HepG2 (cell line): ENCODE results near the gene YEATS4. TPM values are rescaled to one million over a fixed set of nuclear protein-coding genes. Genes with fewer than 3 reads are reported as not detected.

Source experiments
- ATAC-seq: fragments of 200-7000 bp; cut with Tn5 transposase; 3 replicates; pipeline ENCODE4 v1.9.1; 2020; ENCODE audit warnings: mild to moderate bottlenecking, moderate library complexity
- BruUV-seq: library from RNA; stranded (reverse); fragments of 400-500 nt; replicated peaks from 2 replicates; lab custom pipeline; 2021; lab: Mats Ljungman, UMichigan
- CTCF ChIA-PET: fragments of 300-600 bp; formaldehyde crosslinking; extraction: SDS; loops from one replicate; lab custom pipeline; 2021; ENCODE audit warnings: low total read pairs, inconsistent platforms, low intra/inter-chr PET ratio; lab: Yijun Ruan, JAX
- POLR2A ChIA-PET: fragments of 350-600 bp; sonication (Branson Sonifier 250); formaldehyde crosslinking; loops from one replicate; lab custom pipeline; 2020; ENCODE audit warnings: antibody characterized with exemption, inconsistent platforms; lab: Yijun Ruan, JAX
- DNase-seq: peaks from one replicate; pipeline ENCODE4 v3.0.0-alpha.2; 2015; ENCODE audit warnings: low spot score
- FAIRE-seq: peaks from 3 replicates; lab custom pipeline; 2011; peaks lifted over from hg19 to GRCh38; lab: Jason Lieb, UNC
- H2AFZ ChIP-seq: one replicate; pipeline ENCODE4 v1.6.1; 2011; ENCODE audit warnings: low read length, inconsistent platforms
- H3K27ac ChIP-seq: fragments of 300-600 bp; 3 replicates; pipeline ENCODE4 v1.8.0; 2011; ENCODE audit warnings: mixed run types, mild to moderate bottlenecking, mixed read lengths, low read length, inconsistent platforms; ENCODE audit not compliant: insufficient read depth; ENCODE audit errors: extremely low read length
- H3K27me3 ChIP-seq, 2 experiments: fragments of 200-600 bp in 1 of 2; 2 replicates in 1 of 2; 3 replicates in 1 of 2; pipeline versions ENCODE4 v1.6.0 to v1.8.0; 2011; ENCODE audit warnings: low read length in 2 of 2, mild to moderate bottlenecking in 2 of 2, moderate library complexity in 2 of 2, inconsistent platforms in 1 of 2; ENCODE audit not compliant: insufficient read depth in 2 of 2, control insufficient read depth in 1 of 2
- H3K36me3 ChIP-seq, 2 experiments: fragments of 200-600 bp in 1 of 2; replicated peaks in 1 of 2; 2 replicates in 1 of 2; 3 replicates in 1 of 2; pipeline versions ENCODE4 v1.5.1 to v1.8.0; 2011; ENCODE audit warnings: low read length in 2 of 2, inconsistent platforms in 1 of 2; ENCODE audit not compliant: insufficient read depth in 2 of 2, control insufficient read depth in 1 of 2
- H3K4me1 ChIP-seq: 2 replicates; pipeline ENCODE4 v1.5.1; 2012; ENCODE audit warnings: low read length, inconsistent platforms; ENCODE audit not compliant: insufficient read depth
- H3K4me2 ChIP-seq: 2 replicates; pipeline ENCODE4 v1.6.0; 2011; ENCODE audit warnings: low read depth, low read length, inconsistent platforms
- H3K4me3 ChIP-seq, 3 experiments: fragments of 200-600 bp in 1 of 3; sonication (generic), shearing (Covaris generic) in 1 of 3; replicated peaks in 1 of 3; 2 replicates each; pipeline ENCODE4 v1.5.1; 2011 to 2016; ENCODE audit warnings: low read length in 3 of 3, inconsistent platforms in 2 of 3, low read depth in 2 of 3, mild to moderate bottlenecking in 2 of 3, control low read depth in 1 of 3, mixed read lengths in 1 of 3; ENCODE audit not compliant: insufficient read depth in 1 of 3
- H3K79me2 ChIP-seq: one replicate; pipeline ENCODE4 v1.6.1; 2011; ENCODE audit warnings: low read length, inconsistent platforms; ENCODE audit not compliant: insufficient read depth
- H3K9ac ChIP-seq: 2 replicates; pipeline ENCODE4 v1.6.0; 2011; ENCODE audit warnings: mild to moderate bottlenecking, low read depth, low read length, inconsistent platforms; ENCODE audit not compliant: insufficient read depth
- H3K9me3 ChIP-seq: 2 replicates; pipeline ENCODE4 v1.5.1; 2012; ENCODE audit warnings: mild to moderate bottlenecking, low read length
- H4K20me1 ChIP-seq: 2 replicates; pipeline ENCODE4 v1.6.0; 2011; ENCODE audit warnings: inconsistent platforms, mild to moderate bottlenecking, low read length, moderate library complexity; ENCODE audit not compliant: insufficient read depth
- ATF1 ChIP-seq: IDR thresholded peaks from 2 replicates; pipeline ENCODE4 v1.6.1; 2016; ENCODE audit warnings: mild to moderate bottlenecking, control low read depth
- CCAR2 ChIP-seq: fragments of 200-400 bp; formaldehyde crosslinking; optimal IDR thresholded peaks from 2 replicates; pipeline ENCODE3; 2018; ENCODE audit warnings: low read depth, mild to moderate bottlenecking, low read length, moderate library complexity
- EHMT2 ChIP-seq: fragments of 200-600 bp; sonication (generic); IDR thresholded peaks from 2 replicates; pipeline ENCODE4 v1.7.0; 2017; ENCODE audit warnings: antibody characterized with exemption, low read depth, low read length, borderline replicate concordance
- ETV6 ChIP-seq: sonication (generic); formaldehyde crosslinking; conservative IDR thresholded peaks from 2 replicates; pipeline ENCODE4 v1.4.0; 2020; ENCODE audit warnings: missing genetic modification reagents
- HES4 ChIP-seq: sonication (generic); formaldehyde crosslinking; IDR thresholded peaks from 2 replicates; pipeline ENCODE4 v1.9.0; 2021; ENCODE audit warnings: mild to moderate bottlenecking, missing genetic modification reagents, borderline replicate concordance
- HOXA3 ChIP-seq: sonication (generic); formaldehyde crosslinking; IDR thresholded peaks from 2 replicates; pipeline ENCODE4 v1.5.0; 2020; ENCODE audit warnings: missing genetic modification reagents
- MAF1 ChIP-seq: sonication (generic); formaldehyde crosslinking; IDR thresholded peaks from 2 replicates; pipeline ENCODE4 v1.5.0; 2020; ENCODE audit warnings: missing genetic modification reagents, borderline replicate concordance
- MBD4 ChIP-seq: IDR thresholded peaks from 2 replicates; pipeline ENCODE4 v1.6.1; 2012; ENCODE audit warnings: low read length, inconsistent platforms, borderline replicate concordance
- NCOA5 ChIP-seq: sonication (generic); formaldehyde crosslinking; IDR thresholded peaks from 2 replicates; pipeline ENCODE4 v1.4.0; 2020; ENCODE audit warnings: missing genetic modification reagents
- NFIB ChIP-seq: sonication (generic); formaldehyde crosslinking; IDR thresholded peaks from 2 replicates; pipeline ENCODE4 v1.9.0; 2021; ENCODE audit warnings: missing genetic modification reagents, mild to moderate bottlenecking, borderline replicate concordance
- PHF20 ChIP-seq: sonication (generic); formaldehyde crosslinking; IDR thresholded peaks from 2 replicates; pipeline ENCODE4 v1.5.0; 2020; ENCODE audit warnings: mild to moderate bottlenecking, missing genetic modification reagents
- POLR2G ChIP-seq: fragments of 200-400 bp; formaldehyde crosslinking; IDR thresholded peaks from 2 replicates; pipeline ENCODE4 v1.6.1; 2018; ENCODE audit warnings: mild to moderate bottlenecking, low read depth, low read length, moderate library complexity
- RFX3 ChIP-seq: IDR thresholded peaks from 2 replicates; pipeline ENCODE4 v1.6.1; 2016; ENCODE audit warnings: missing biosample characterization, missing genetic modification reagents
- SIN3A ChIP-seq: IDR thresholded peaks from 2 replicates; pipeline ENCODE4 v1.6.1; 2011; ENCODE audit warnings: low read depth, mild to moderate bottlenecking, control low read depth, low read length, borderline replicate concordance
- SRF ChIP-seq: IDR thresholded peaks from 2 replicates; pipeline ENCODE4 v1.6.1; 2011; ENCODE audit warnings: mild to moderate bottlenecking, low read depth, low read length, moderate library complexity
- ZC3H4 ChIP-seq: sonication (generic); formaldehyde crosslinking; IDR thresholded peaks from 2 replicates; pipeline ENCODE4 v1.4.0; 2020; ENCODE audit warnings: missing genetic modification reagents, borderline replicate concordance
- ZNF577 ChIP-seq: sonication (generic); formaldehyde crosslinking; IDR thresholded peaks from 2 replicates; pipeline ENCODE4 v1.4.0; 2020; ENCODE audit warnings: mild to moderate bottlenecking, low read depth, missing genetic modification reagents, borderline replicate concordance
- WGBS: methylation state at CpG from one replicate; pipeline ENCODE4 v1.1.6; 2017; ENCODE audit warnings: low lambda C conversion rate; 5-methylcytosine and 5-hydroxymethylcytosine counted together
- in situ Hi-C: cut with HindIII; loops from 2 replicates; pipeline ENCODE4 v1.10.0; 2017; ENCODE audit warnings: low pct_unique_long_range_greater_than_20kb; ENCODE audit not compliant: extremely low pct_ligation_motif_present
- intact Hi-C: fragments of 100-400 bp; cut with micrococcal nuclease; formaldehyde crosslinking; loops from one replicate; pipeline ENCODE4 v1.10.0; 2022; ENCODE audit not compliant: unreplicated experiment
- polyA plus RNA-seq, 8 experiments: library from polyadenylated mRNA; depleted of rRNA in 3 of 8; stranded (reverse) in 7 of 8; unstranded in 1 of 8; fragments of >200 nt; fragmentation: Illumina TruSeq in 4 of 8; extraction: Trizol in 4 of 8; gene quantifications; 2 replicates each; pipeline versions ENCODE4 v1.2.1 to v1.2.3, GENCODE V29; 2011 to 2016; ENCODE audit warnings: low read depth in 4 of 8, missing spikeins in 1 of 8, mixed read lengths in 1 of 8; ENCODE audit not compliant: insufficient read depth in 1 of 8
- total RNA-seq, 5 experiments: library from RNA; depleted of rRNA; stranded (reverse); fragments of >200 nt; fragmentation: Illumina TruSeq; extraction: Trizol; gene quantifications; 2 replicates each; pipeline ENCODE4 v1.2.3, GENCODE V29; 2016; ENCODE audit warnings: low read depth in 1 of 5
- TF ChIP-seq, protein P1 (sequence below): fragments of 450-650 bp; IDR thresholded peaks from 2 replicates; pipeline ENCODE4 v1.6.1; 2017
- TF ChIP-seq, protein P2 (sequence below): sonication (generic); formaldehyde crosslinking; conservative IDR thresholded peaks from 2 replicates; pipeline ENCODE4 v1.8.0; 2022; ENCODE audit warnings: mild to moderate bottlenecking, moderate library complexity, missing genetic modification reagents
- TF ChIP-seq, protein P3 (sequence below): sonication (generic); formaldehyde crosslinking; IDR thresholded peaks from 2 replicates; pipeline ENCODE4 v1.4.0; 2020; ENCODE audit warnings: low read depth, mild to moderate bottlenecking, missing genetic modification reagents

YEATS4 gene
- total and polyA plus RNA-seq, 2 of the 13 experiments (the other 11 are each of a cell fraction or from before 2014, with no cell fraction given), result 16.8 to 45.0 TPM

GRCh38 chr12:69355363-69356028 is 4.0 kb upstream of the YEATS4 start:
- Histone ChIP-seq H3K4me2 (no peak overlapping the region), H3K27me3 (no peaks in the 10 kb centered on the region; a peak in 1 of 5 replicates), H3K36me3 (peaks cover 0 to 16% of the 10 kb centered on the region in 2 experiments; a peak in 2 of 5 replicates), H4K20me1 (peaks cover 18% of the 10 kb centered on the region), H3K9ac (no peak overlapping the region), H3K4me3 (no peak overlapping the region), H3K79me2 (peaks cover 18% of the 10 kb centered on the region), H3K9me3 (no peaks in the 10 kb centered on the region), H3K4me1 (peaks cover 50% of the 10 kb centered on the region), H2AFZ (no peak overlapping the region), H3K27ac (no peak overlapping the region)
- 87% methylated on average over 2 of the region's 2 CpGs for WGBS
- intact Hi-C loops (loop anchor here (5.0 kb wide), 1 partner anchor 232 kb away; the partner anchor contains the start of gene CCT2), in situ Hi-C loops (loop anchor here (10.0 kb wide), 1 partner anchor 61 kb away; no protein-coding TSS in a partner anchor)
- BruUV-seq, result no TSS peak
- CTCF ChIA-PET, result no interaction called here
- ATAC-seq, result no peak
- no peak for DNase-seq
- POLR2A ChIA-PET, result interaction anchor here (1.0 to 1.4 kb wide), 2 partner anchors 13 to 23 kb away, joined by 3 to 16 read pairs; no protein-coding TSS in a partner anchor
- FAIRE-seq, result no peak
- no peak for TF ChIP-seq ZNF577 (CRISPR knock-in tag)
- peak; percentile 70 for TF ChIP-seq POLR2G
- peak; percentile 84 for TF ChIP-seq CCAR2
- no peak for TF ChIP-seq NFIB (CRISPR knock-in tag)
- TF ChIP-seq, protein P1, sequence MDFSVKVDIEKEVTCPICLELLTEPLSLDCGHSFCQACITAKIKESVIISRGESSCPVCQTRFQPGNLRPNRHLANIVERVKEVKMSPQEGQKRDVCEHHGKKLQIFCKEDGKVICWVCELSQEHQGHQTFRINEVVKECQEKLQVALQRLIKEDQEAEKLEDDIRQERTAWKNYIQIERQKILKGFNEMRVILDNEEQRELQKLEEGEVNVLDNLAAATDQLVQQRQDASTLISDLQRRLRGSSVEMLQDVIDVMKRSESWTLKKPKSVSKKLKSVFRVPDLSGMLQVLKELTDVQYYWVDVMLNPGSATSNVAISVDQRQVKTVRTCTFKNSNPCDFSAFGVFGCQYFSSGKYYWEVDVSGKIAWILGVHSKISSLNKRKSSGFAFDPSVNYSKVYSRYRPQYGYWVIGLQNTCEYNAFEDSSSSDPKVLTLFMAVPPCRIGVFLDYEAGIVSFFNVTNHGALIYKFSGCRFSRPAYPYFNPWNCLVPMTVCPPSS, result no peak
- no peak for TF ChIP-seq SRF
- TF ChIP-seq HOXA3, result no peak
- TF ChIP-seq NCOA5 (CRISPR knock-in tag), result no peak
- TF ChIP-seq ZC3H4 (CRISPR knock-in tag), result peak; percentile 63; the same call in 1 of the 2 replicates
- peak; percentile 0; the same call in 1 of the 2 replicates for TF ChIP-seq MBD4
- TF ChIP-seq, protein P2, sequence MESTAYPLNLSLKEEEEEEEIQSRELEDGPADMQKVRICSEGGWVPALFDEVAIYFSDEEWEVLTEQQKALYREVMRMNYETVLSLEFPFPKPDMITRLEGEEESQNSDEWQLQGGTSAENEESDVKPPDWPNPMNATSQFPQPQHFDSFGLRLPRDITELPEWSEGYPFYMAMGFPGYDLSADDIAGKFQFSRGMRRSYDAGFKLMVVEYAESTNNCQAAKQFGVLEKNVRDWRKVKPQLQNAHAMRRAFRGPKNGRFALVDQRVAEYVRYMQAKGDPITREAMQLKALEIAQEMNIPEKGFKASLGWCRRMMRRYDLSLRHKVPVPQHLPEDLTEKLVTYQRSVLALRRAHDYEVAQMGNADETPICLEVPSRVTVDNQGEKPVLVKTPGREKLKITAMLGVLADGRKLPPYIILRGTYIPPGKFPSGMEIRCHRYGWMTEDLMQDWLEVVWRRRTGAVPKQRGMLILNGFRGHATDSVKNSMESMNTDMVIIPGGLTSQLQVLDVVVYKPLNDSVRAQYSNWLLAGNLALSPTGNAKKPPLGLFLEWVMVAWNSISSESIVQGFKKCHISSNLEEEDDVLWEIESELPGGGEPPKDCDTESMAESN (CRISPR knock-in tag), result no peak
- no peak for TF ChIP-seq EHMT2
- no peak for TF ChIP-seq PHF20 (CRISPR knock-in tag)
- TF ChIP-seq SIN3A, result no peak
- TF ChIP-seq, protein P3, sequence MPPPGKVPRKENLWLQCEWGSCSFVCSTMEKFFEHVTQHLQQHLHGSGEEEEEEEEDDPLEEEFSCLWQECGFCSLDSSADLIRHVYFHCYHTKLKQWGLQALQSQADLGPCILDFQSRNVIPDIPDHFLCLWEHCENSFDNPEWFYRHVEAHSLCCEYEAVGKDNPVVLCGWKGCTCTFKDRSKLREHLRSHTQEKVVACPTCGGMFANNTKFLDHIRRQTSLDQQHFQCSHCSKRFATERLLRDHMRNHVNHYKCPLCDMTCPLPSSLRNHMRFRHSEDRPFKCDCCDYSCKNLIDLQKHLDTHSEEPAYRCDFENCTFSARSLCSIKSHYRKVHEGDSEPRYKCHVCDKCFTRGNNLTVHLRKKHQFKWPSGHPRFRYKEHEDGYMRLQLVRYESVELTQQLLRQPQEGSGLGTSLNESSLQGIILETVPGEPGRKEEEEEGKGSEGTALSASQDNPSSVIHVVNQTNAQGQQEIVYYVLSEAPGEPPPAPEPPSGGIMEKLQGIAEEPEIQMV (CRISPR knock-in tag), result no peak
- no peak for TF ChIP-seq MAF1 (CRISPR knock-in tag)
- 0 out of 2 replicates have a peak, but pooled peaks have one; percentile 13 for TF ChIP-seq ATF1 (CRISPR knock-in tag)
- TF ChIP-seq HES4, result no peak
- no peak for TF ChIP-seq ETV6 (CRISPR knock-in tag)
- TF ChIP-seq RFX3 (CRISPR knock-in tag), result no peak
